ENCODE data around the gene CTTNBP2.

- no peak for TF ChIP-seq ZNF184 (tag by site-specific recombination; IDR thresholded peaks at IDR 0.05)
- no peak for TF ChIP-seq ZNF274 (IDR thresholded peaks at IDR 0.05; ENCODE audit: low read length)
- no peak for TF ChIP-seq ZNF274 (tag by site-specific recombination; IDR thresholded peaks at IDR 0.05; ENCODE audit: borderline replicate concordance)
- TF ChIP-seq ZSCAN18 (tag by site-specific recombination; IDR thresholded peaks at IDR 0.05), result no peak
- TF ChIP-seq ZNF501 (tag by site-specific recombination; IDR thresholded peaks at IDR 0.05), result no peak
- TF ChIP-seq CTCF (tag by site-specific recombination; IDR thresholded peaks at IDR 0.05), result no peak
- no peak for TF ChIP-seq REST (tag by site-specific recombination; IDR thresholded peaks at IDR 0.05)
- no peak for TF ChIP-seq ZBTB8A (tag by site-specific recombination; IDR thresholded peaks at IDR 0.05)
Observed at GRCh38 chr7:117793976-117794375, 79.3 kb downstream of the CTTNBP2 start.
